Measurements from ENCODE around the gene IL16.

IL16 gene

GRCh38 chr15:81349271-81349670 is 152.6 kb downstream of the IL16 start:
- DNase-seq, result no peak
- no peaks in the 10 kb centered on the region for H3K79me2 ChIP-seq (ENCODE audit: insufficient read depth, low read length)

GRCh38 chr15:81351651-81352050 is 155.0 kb downstream of the IL16 start:
- no peaks in the 10 kb centered on the region for H3K79me2 ChIP-seq (ENCODE audit: insufficient read depth, low read length)
- H4K20me1 ChIP-seq (ENCODE audit: insufficient read depth, low read length), result no peaks in the 10 kb centered on the region
- no peaks in the 10 kb centered on the region for H3K9me3 ChIP-seq (ENCODE audit: insufficient read depth, low read length, severe bottlenecking)
- H3K27me3 ChIP-seq (ENCODE audit: insufficient read depth, low read length, poor library complexity), result no peaks in the 10 kb centered on the region
- DNase-seq (no peak), ATAC-seq (ENCODE audit: insufficient read depth, low read depth) (no peak)
- no peak overlapping the region for H2AFZ ChIP-seq (ENCODE audit: low read depth, low read length)
- no peak overlapping the region for H3K27ac ChIP-seq (ENCODE audit: low read length)
- no peak overlapping the region for H3K4me2 ChIP-seq (ENCODE audit: insufficient read depth, low read length)
- H3K9ac ChIP-seq (ENCODE audit: low read depth, low read length), result no peak overlapping the region
- no peak for TF ChIP-seq EZH2 (IDR thresholded peaks at IDR 0.05; ENCODE audit: borderline replicate concordance, low read depth, low read length, severe bottlenecking)
- no peak for TF ChIP-seq CTCF (IDR thresholded peaks at IDR 0.05; ENCODE audit: borderline replicate concordance, extremely low read depth, low read length, poor library complexity, severe bottlenecking)
- no peaks in the 10 kb centered on the region for H3K4me1 ChIP-seq (ENCODE audit: insufficient read depth, low read length)
- H3K4me3 ChIP-seq (ENCODE audit: low read depth in 1 of 2, low read length in 2 of 2), result no peak overlapping the region
- no peaks in the 10 kb centered on the region for H3K36me3 ChIP-seq (ENCODE audit: insufficient read depth, low read length)

More at GRCh38 chr15:81349271-81349670, 152.6 kb downstream of the IL16 start:
- no peaks in the 10 kb centered on the region for H3K4me1 ChIP-seq (ENCODE audit: insufficient read depth, low read length)
- H2AFZ ChIP-seq (ENCODE audit: low read depth, low read length), result no peak overlapping the region
- no peaks in the 10 kb centered on the region for H4K20me1 ChIP-seq (ENCODE audit: insufficient read depth, low read length)
- TF ChIP-seq CTCF (IDR thresholded peaks at IDR 0.05; ENCODE audit: borderline replicate concordance, extremely low read depth, low read length, poor library complexity, severe bottlenecking) (no peak), EZH2 (IDR thresholded peaks at IDR 0.05; ENCODE audit: borderline replicate concordance, low read depth, low read length, severe bottlenecking) (no peak)
- no peak overlapping the region for H3K4me2 ChIP-seq (ENCODE audit: insufficient read depth, low read length)
- H3K27ac ChIP-seq (ENCODE audit: low read length), result no peak overlapping the region
- H3K9ac ChIP-seq (ENCODE audit: low read depth, low read length), result no peak overlapping the region
- H3K9me3 ChIP-seq (ENCODE audit: insufficient read depth, low read length, severe bottlenecking), result no peaks in the 10 kb centered on the region
- H3K36me3 ChIP-seq (ENCODE audit: insufficient read depth, low read length), result no peaks in the 10 kb centered on the region
- no peak overlapping the region for H3K4me3 ChIP-seq (ENCODE audit: low read depth in 1 of 2, low read length in 2 of 2)
- no peak for ATAC-seq (ENCODE audit: insufficient read depth, low read depth)
- no peaks in the 10 kb centered on the region for H3K27me3 ChIP-seq (ENCODE audit: insufficient read depth, low read length, poor library complexity)

- no peaks in the 10 kb centered on the region for H3K9me3 ChIP-seq (ENCODE audit: insufficient read depth, low read length, severe bottlenecking)
- no peaks in the 10 kb centered on the region for H3K27me3 ChIP-seq (ENCODE audit: insufficient read depth, low read length, poor library complexity)
- H3K4me2 ChIP-seq (ENCODE audit: insufficient read depth, low read length), result no peak overlapping the region
- no peaks in the 10 kb centered on the region for H3K4me1 ChIP-seq (ENCODE audit: insufficient read depth, low read length)
- no peaks in the 10 kb centered on the region for H3K79me2 ChIP-seq (ENCODE audit: insufficient read depth, low read length)
- no peaks in the 10 kb centered on the region for H4K20me1 ChIP-seq (ENCODE audit: insufficient read depth, low read length)
- no peak overlapping the region for H3K9ac ChIP-seq (ENCODE audit: low read depth, low read length)
- no peak overlapping the region for H3K27ac ChIP-seq (ENCODE audit: low read length)
- H2AFZ ChIP-seq (ENCODE audit: low read depth, low read length), result no peak overlapping the region
- no peak for TF ChIP-seq EZH2 (IDR thresholded peaks at IDR 0.05; ENCODE audit: borderline replicate concordance, low read depth, low read length, severe bottlenecking)
- no peak for TF ChIP-seq CTCF (IDR thresholded peaks at IDR 0.05; ENCODE audit: borderline replicate concordance, extremely low read depth, low read length, poor library complexity, severe bottlenecking)
- no peak for ATAC-seq (ENCODE audit: insufficient read depth, low read depth)
- H3K4me3 ChIP-seq (ENCODE audit: low read depth in 1 of 2, low read length in 2 of 2), result no peak overlapping the region
- no peak for DNase-seq
- H3K36me3 ChIP-seq (ENCODE audit: insufficient read depth, low read length), result no peaks in the 10 kb centered on the region
These were observed 159.6 kb downstream of the IL16 start for GRCh38 chr15:81356252-81356651.

GRCh38 chr15:81357180-81357686 is 160.6 kb downstream of the IL16 start:
- DNase-seq (no peak), ATAC-seq (ENCODE audit: insufficient read depth, low read depth) (no peak)

More at GRCh38 chr15:81357180-81357686, 160.6 kb downstream of the IL16 start:
- Histone ChIP-seq H3K4me2 (ENCODE audit: insufficient read depth, low read length) (no peak overlapping the region), H2AFZ (ENCODE audit: low read depth, low read length) (no peak overlapping the region), H3K4me3 (ENCODE audit: low read depth in 1 of 2, low read length in 2 of 2) (no peak overlapping the region), H3K79me2 (ENCODE audit: insufficient read depth, low read length) (no peaks in the 10 kb centered on the region), H3K27me3 (ENCODE audit: insufficient read depth, low read length, poor library complexity) (no peaks in the 10 kb centered on the region), H3K27ac (ENCODE audit: low read length) (no peak overlapping the region), H3K36me3 (ENCODE audit: insufficient read depth, low read length) (no peaks in the 10 kb centered on the region), H3K4me1 (ENCODE audit: insufficient read depth, low read length) (no peaks in the 10 kb centered on the region), H3K9ac (ENCODE audit: low read depth, low read length) (no peak overlapping the region), H4K20me1 (ENCODE audit: insufficient read depth, low read length) (no peaks in the 10 kb centered on the region), H3K9me3 (ENCODE audit: insufficient read depth, low read length, severe bottlenecking) (no peaks in the 10 kb centered on the region)
- TF ChIP-seq EZH2 (IDR thresholded peaks at IDR 0.05; ENCODE audit: borderline replicate concordance, low read depth, low read length, severe bottlenecking), result no peak
- TF ChIP-seq CTCF (IDR thresholded peaks at IDR 0.05; ENCODE audit: borderline replicate concordance, extremely low read depth, low read length, poor library complexity, severe bottlenecking), result no peak

Data from DND-41 (cell line).